ENCODE data around the gene WFDC12.
A peak's percentile ranks its signal among the peaks of the same experiment; 100 is the strongest.

Gene WFDC12

GRCh38 chr20:45115386-45115774 lies 8.9 kb downstream of the WFDC12 start:
- no peak for DNase-seq (ENCODE audit: low spot score)

- DNase-seq (ENCODE audit: low spot score), result no peak
Observed at GRCh38 chr20:45114465-45115385, 9.5 kb downstream of the WFDC12 start, which contains the start of gene WFDC5. Gene WFDC5, minus strand, starts transcription at chr20:45115174. Its CDS starts 91 bp downstream, at chr20:45115083.

- no peak for DNase-seq (ENCODE audit: low spot score)
Observed at GRCh38 chr20:45113865-45114264, 10.4 kb downstream of the WFDC12 start.

- no peak for DNase-seq (ENCODE audit: low spot score)
Observed at GRCh38 chr20:45112754-45113153, 11.5 kb downstream of the WFDC12 start.

GRCh38 chr20:45111799-45112471 lies 12.3 kb downstream of the WFDC12 start:
- DNase-seq (ENCODE audit: low spot score), result no peak

- DNase-seq (ENCODE audit: low spot score), result no peak
Observed at GRCh38 chr20:45111285-45111684, 13.0 kb downstream of the WFDC12 start.

- no peak for DNase-seq (ENCODE audit: low spot score)
Observed at GRCh38 chr20:45110301-45110700, 14.0 kb downstream of the WFDC12 start.

GRCh38 chr20:45109634-45110033 lies 14.6 kb downstream of the WFDC12 start:
- no peak for DNase-seq (ENCODE audit: low spot score)

- no peak for DNase-seq (ENCODE audit: low spot score)
Observed at GRCh38 chr20:45105317-45105716, 18.9 kb downstream of the WFDC12 start.

GRCh38 chr20:45104786-45105185 lies 19.5 kb downstream of the WFDC12 start:
- peak; percentile 33 for DNase-seq (ENCODE audit: low spot score)

GRCh38 chr20:45103072-45103471 lies 21.2 kb downstream of the WFDC12 start:
- DNase-seq (ENCODE audit: low spot score), result no peak

GRCh38 chr20:45101333-45101850 lies 22.9 kb downstream of the WFDC12 start:
- no peak for DNase-seq (ENCODE audit: low spot score)

GRCh38 chr20:45100563-45101245 lies 23.6 kb downstream of the WFDC12 start, which contains the start of gene KCNS1:
Gene KCNS1, minus strand, starts transcription at chr20:45101127. Its CDS starts 1,891 bp downstream, at chr20:45099236.
- no peak for DNase-seq (ENCODE audit: low spot score)

GRCh38 chr20:45098103-45098773 lies 26.0 kb downstream of the WFDC12 start:
- peak; percentile 19 for DNase-seq (ENCODE audit: low spot score)

- peak; percentile 57 for DNase-seq (ENCODE audit: low spot score)
Observed at GRCh38 chr20:45097485-45098102, 26.7 kb downstream of the WFDC12 start.

- no peak for DNase-seq (ENCODE audit: low spot score)
Observed at GRCh38 chr20:45096781-45097180, 27.5 kb downstream of the WFDC12 start.

- DNase-seq (ENCODE audit: low spot score), result peak; percentile 52
Observed at GRCh38 chr20:45095805-45096238, 28.4 kb downstream of the WFDC12 start.

GRCh38 chr20:45094864-45095574 lies 29.2 kb downstream of the WFDC12 start:
- DNase-seq (ENCODE audit: low spot score), result no peak

GRCh38 chr20:45094201-45094600 lies 30.1 kb downstream of the WFDC12 start:
- no peak for DNase-seq (ENCODE audit: low spot score)

- DNase-seq (ENCODE audit: low spot score), result no peak
Observed at GRCh38 chr20:45092898-45093297, 31.4 kb downstream of the WFDC12 start.

All from kidney capillary endothelial cell (primary cell).